DMS 273 (cell line): ENCODE measurements around the gene CERCAM.

Source experiments
- DNase-seq: peaks from one replicate; lab custom pipeline; 2025; ENCODE audit not compliant: unreplicated experiment; lab: John Stamatoyannopoulos, UW

The CERCAM gene, protein sequence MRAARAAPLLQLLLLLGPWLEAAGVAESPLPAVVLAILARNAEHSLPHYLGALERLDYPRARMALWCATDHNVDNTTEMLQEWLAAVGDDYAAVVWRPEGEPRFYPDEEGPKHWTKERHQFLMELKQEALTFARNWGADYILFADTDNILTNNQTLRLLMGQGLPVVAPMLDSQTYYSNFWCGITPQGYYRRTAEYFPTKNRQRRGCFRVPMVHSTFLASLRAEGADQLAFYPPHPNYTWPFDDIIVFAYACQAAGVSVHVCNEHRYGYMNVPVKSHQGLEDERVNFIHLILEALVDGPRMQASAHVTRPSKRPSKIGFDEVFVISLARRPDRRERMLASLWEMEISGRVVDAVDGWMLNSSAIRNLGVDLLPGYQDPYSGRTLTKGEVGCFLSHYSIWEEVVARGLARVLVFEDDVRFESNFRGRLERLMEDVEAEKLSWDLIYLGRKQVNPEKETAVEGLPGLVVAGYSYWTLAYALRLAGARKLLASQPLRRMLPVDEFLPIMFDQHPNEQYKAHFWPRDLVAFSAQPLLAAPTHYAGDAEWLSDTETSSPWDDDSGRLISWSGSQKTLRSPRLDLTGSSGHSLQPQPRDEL

DNA sequence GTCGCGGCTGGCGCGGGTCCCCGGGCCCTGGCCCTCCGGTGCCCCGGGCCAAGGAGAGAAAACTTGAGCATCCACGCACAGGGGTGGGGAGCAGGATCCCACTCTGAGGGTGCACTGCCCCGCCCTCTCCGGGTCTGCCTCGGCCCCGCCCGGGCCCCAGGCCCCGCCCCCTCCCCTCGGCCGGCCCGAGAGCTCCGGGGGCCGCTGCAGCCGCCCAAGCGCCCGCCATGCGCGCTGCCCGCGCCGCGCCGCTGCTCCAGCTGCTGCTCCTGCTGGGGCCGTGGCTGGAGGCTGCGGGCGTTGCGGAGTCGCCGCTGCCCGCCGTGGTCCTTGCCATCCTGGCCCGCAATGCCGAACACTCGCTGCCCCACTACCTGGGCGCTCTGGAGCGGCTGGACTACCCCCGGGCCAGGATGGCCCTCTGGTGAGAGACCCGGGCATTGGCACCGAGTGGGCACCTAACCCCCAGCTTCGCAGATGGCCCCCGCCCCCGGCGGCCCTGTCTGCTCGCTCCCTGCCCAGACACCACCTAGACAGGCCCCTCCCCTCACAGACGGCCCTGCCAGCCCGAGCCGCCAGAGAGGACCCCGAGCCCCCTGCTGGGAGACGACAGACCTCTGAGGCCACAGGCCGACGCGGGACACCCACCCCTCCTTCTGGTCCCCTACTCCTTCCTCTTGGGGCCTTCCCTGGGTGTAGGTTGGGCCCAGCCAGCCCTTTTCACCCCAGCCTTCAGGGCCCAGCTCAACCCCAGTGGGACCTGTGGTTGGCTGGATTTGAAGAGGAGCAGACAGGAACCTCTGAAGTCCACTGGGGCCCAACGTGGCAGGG, at the start of gene CERCAM:
Gene CERCAM (plus strand): TSS at position 207 of the 831 bp plus-strand sequence. CDS start 21 bp downstream, at position 228.
- DNase-seq, result peak; percentile 81

DNA sequence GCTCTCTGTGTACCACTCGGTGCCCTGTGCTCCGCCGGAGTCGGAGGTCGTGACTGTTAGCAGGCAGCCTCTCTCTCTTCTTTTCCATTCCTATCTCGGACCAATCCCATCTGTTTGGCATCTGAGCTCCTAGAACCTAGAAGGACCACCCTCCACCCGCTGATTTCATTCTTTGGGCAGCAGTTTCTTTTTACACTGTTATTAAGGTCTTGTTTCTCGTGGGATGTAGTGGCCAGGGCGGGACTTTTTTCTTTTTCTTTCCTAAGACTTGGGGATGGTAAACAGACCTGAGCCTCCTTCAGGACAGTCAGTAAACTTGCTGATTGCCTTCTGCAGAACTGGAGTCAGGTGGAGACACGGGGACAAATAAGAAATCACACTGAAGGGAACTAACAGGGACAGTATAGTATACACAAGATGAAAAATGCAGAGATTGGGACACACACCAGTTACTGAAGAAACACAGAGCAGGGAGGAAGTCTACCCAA, 49.0 kb upstream of the CERCAM start:
- no peak for DNase-seq

DNA sequence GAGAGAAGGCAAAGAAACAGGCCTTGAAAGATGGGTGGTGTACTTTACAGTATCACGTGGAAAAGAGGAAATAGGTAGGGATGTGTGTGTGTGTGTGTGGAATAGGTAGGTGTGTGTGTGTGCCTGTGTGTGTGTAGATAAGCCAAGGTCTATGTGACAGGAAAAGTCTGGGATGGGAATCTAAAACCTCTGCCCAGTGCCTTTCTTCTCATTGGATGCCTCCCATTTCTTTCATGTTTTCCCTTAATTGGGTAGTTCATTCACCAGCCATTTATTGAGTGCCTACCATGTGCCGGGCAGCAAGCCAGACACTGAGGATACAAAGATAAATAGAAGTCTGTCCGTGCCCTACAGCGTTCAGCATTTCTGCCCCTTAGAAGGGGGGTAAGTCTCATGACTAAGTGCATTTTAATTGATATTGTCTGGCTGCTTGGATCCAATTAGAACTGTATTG, 48.4 kb upstream of the CERCAM start:
- DNase-seq, result peak; percentile 29

DNA sequence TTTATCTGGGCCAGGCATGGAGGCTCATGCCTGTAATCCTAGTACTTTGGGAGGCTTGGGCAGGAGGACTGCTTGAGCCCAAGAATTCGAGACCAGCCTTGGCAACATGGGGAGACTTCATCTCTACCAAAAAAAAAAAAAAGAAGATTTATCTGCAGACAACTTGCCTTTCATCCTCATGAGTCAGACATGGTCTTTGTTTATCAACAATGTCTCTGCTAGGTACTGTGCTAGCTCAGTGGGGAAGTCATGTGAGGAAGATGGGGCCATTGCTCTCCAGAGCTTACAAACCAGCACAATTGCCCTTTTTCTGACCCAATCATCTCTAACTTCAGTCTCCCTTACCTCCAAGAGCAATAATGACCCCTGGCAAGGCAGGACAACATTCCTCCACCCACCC, 47.9 kb upstream of the CERCAM start:
- DNase-seq, result no peak

DNA sequence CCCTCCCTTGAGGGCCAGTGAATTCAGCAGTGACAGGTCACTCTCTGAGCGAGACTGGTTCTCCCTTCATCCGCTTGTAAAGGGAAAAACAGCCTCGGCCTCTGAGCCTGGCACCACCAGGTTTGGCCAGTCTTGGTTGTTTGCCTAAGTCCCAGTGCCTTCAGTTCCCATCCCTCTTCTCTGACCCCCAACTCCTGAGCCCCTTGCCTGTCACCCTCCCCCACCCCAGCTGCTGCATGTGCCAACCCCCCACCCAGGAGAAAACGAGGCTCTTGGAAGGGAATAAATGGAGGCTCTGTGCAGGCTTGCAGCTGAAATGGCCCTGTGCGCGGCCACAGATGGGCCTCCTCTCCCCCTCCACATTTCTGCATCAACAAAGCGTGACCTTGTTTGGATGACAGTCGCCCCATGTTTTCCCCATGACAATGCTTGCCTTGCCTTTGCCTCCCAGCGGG, 46.4 kb upstream of the CERCAM start:
- no peak for DNase-seq

DNA sequence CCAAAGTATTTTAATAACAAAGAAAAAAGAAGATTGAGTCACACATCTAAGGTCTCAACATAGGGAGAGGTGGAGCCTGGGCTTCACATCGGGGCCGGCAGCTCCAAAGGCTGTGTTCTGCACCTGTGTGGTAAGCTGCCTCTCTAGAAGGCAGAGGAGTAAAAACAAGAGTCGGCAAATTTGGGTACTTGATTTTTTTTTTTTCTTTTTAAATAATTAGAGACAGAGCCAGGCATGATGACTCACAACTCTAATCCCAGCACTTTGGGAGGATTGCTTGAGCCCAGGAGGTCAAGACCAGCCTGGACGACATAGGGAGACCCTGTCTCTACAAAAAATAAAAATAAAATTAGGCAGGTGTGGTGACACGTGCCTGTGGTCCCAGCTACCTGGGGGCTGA, 44.8 kb upstream of the CERCAM start:
- no peak for DNase-seq

DNA sequence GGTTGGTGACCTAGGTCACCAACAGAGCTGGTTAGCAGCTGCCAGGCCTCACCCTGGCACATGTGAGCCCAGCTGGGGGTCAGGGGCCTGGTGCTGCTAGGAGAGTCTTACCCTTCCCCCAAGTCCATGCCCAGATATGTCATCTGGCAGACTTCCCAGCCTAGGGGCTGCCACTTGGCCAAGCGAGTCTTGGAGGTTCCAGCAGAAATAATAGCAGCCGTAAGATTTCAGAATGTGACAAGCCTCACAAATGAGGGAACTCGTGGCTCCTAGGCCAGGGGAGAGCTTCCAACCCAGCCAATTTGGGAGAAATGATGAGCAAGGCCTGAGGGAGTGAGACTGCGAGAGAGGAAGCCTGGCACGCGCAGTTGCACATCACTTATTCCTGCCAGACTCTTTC, 38.4 kb upstream of the CERCAM start:
- peak; percentile 88 for DNase-seq

DNA sequence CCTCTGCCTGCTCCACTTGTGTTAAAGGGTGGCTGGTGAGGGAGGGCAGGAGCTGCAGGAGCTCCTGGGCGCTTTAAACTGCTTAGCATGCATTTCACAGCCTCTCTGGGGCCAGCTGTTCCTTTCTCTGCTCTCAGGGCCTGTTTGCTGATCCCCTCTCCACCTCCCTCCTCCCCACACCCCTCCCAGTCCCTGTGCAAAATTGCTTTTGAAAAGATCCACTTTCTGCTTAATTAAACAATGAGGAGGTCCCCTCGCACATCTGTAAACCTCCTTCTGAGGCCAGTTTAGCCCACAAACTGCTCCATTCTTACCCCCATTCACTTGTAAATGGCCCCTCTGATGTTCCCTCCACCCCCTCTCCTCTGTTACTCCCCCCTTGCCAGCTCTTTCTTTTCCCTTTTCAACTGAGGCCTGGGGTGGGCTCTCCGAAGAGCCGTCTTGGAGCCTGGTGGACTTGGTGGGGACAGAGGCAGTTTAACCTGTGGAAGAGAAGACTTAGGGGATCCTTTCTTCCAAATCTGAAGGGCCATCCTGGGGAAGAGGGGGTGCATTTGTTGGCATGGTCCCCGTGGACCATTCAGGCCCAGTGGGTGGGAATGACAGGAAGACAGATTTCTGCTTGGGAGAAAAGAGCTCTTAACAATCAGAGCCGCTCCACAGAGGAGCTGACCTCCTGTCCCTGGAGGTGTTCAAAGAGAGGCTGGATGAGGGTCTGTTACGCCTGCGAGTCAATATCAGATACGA, 37.5 kb upstream of the CERCAM start:
- DNase-seq, result peak; percentile 89

DNA sequence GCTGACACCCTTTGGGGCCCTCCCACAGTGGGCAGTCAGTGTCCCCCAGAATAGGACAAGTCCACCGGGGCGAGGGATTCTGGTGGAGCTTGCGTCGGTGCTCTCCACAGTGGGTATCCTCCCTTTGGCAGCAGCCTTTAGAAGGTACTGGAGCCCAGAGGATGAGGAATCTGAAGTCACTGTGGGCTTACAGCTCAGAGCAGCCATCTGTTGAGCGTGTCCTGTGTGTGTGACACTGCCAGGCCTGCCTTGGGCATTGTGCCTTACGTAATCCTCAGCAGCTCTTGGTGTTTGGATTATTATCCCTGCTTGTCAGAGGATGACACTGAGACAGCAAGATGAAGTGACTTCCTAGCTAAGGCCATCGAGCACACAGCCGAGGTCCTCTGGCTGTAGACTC, 36.9 kb upstream of the CERCAM start:
- DNase-seq, result peak; percentile 65

DNA sequence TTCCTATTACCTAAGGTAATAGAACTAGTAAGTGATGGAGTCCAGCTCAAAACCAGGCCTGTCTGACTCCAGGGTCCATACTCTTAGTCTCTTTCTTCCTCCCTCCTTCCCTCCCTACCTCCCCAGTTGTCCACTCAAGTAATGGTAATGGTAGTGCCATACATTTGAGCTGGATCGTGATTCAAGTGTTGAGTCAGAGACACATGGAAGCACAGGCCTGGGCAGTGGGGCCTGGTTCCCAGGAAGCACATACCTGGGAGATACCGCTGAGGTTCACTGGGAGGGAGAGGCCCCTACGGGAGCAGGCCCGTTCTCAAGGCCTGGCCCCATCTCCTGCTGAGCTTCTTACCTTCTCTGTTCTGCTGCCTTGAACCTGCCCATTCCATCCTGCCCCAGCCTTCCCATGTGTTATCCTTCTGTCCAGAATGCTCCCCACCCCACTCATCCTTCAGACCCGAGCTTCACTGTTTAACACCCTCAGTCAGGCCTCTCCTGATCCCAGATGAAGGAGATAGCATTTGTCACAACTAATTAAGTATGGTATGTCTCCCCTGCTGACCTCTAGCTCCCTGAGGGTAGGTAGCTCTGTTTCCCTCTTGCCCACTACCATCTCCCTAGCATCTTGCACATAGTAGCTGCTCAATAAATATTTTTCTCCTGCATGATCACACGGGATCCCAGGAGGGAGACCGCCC, 35.7 kb upstream of the CERCAM start:
- no peak for DNase-seq

DNA sequence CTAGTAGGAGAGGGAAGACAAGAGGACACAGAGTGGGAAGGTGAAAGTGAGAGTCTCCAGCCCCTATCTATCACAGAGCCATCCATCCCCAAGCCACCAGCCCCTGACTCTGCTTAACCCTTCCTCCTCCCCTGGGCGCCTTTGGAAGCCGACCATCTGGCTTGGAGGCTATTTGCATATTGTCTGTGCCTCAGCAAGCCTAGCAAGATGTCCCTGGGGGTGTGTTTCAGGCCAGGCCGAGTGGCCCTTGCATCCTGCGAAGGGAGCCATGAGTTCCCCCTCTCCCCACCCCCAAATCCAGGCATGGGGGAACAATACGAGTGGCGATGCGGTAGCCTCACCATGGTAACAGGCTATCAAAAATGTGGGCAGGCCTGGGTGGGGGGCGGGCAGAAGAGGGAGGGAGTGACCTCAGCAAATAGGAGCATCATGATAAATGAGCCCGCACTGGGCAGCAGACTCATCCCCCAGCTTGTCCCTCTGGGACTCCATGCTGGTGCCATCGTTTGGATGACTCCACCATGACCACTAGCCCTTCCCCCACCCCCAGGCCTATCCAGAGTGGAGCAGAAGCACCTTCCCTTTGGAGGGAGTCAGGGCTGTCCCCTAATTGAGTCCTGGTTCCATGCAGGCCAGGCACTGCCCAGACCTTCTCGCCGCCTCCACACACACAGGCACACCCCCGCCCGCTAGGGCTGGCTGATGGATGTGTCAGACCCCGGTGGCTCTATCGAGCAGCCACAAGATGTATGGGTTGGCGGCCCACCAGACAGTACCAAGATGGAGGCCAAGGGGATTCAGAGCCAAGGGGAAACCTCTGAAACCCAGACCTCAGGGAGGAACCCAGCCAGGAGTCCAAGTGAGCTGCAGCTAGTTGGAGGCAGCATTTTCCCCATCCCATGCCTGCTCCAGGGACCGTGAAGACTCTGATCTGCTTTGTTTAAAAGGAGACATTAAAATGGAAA, 34.9 kb upstream of the CERCAM start:
- DNase-seq, result peak; percentile 79

DNA sequence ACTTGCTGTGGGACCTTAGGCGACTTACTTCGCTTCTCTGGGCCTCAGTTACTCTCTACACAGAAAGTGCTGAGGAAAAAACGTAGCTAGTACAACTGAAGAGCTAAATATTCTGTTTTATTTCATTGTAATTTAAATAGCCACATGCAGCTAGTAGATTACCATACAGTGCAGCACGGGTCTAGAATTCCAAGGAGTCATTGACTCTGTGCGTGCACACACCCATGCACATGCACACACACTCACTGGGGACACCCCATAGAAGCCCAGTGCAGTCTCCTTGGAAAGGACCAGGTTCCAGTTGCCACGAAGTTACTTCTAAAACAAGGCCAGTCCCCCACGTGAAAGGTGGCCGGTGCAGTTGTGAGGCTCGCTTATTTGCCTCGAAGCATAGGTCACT, 32.5 kb upstream of the CERCAM start:
- no peak for DNase-seq

DNA sequence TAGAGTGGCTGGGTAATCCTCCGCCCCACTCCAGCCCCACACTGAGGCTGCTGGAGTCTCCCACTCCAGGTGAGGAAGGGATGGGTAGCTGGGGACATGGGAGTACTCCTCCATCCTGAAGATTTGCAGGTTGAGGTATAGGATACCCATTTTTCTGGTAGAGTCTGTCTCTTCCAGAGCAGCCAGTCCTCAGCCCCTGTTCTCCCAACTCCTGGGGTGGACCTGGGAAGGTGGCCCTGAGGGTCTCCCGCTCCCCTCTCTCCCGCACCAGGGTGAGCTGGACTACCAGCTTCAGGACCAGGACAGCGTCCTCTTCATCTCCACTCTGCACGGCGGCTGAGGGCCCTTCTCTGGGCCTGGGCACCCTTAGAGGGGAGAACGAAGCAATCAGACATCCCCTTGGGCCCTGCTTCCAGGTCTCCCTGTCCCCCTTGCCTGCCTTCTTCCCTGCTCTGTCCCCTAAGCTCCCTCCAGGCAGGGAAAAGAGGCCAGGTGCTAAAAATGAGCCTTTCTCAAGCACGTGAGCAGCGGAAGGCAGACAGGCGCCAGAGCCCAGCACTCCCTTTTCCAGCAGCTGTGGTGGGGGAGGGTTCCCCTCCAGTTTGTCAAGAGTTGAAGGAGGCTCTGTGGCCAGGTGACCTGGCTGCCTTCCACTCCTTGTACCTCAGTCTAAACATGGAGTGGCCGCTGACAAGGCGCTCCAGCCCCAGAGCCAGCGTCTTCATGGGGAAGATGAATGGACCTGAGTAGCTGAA, 31.1 kb upstream of the CERCAM start:
- DNase-seq, result peak; percentile 91

DNA sequence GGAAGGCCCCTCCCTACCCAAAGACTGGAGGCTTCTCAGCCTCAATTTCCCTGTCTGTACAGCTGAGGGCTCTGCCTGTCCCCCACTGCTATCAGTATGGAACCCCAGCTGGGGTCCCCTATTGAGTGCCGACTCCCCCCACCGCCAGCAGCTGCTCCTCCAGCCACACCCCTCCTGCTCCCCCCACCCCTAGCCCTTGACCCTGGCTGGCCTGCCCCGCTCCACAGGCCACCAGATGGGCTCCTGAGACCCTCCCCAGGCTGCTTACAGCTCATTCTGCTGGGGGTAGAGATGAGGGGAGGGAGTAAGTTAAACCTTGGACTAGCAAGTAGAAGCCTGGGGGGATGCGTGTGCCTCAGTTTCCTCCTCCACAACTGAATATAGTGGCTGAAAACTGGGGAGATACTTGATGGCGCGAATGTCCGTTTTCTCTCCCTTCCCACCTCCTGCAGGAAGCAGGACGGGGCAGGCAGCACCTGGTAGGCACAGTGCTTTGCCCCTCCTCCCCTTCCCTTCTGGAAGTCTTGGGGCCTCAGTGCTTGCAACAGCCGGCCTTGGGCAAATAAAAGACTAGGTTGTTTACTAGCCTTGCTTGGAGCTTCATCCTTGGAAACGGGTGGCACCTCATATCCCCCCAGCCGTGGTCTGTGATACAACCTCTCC, 30.4 kb upstream of the CERCAM start:
- DNase-seq, result peak; percentile 63

DNA sequence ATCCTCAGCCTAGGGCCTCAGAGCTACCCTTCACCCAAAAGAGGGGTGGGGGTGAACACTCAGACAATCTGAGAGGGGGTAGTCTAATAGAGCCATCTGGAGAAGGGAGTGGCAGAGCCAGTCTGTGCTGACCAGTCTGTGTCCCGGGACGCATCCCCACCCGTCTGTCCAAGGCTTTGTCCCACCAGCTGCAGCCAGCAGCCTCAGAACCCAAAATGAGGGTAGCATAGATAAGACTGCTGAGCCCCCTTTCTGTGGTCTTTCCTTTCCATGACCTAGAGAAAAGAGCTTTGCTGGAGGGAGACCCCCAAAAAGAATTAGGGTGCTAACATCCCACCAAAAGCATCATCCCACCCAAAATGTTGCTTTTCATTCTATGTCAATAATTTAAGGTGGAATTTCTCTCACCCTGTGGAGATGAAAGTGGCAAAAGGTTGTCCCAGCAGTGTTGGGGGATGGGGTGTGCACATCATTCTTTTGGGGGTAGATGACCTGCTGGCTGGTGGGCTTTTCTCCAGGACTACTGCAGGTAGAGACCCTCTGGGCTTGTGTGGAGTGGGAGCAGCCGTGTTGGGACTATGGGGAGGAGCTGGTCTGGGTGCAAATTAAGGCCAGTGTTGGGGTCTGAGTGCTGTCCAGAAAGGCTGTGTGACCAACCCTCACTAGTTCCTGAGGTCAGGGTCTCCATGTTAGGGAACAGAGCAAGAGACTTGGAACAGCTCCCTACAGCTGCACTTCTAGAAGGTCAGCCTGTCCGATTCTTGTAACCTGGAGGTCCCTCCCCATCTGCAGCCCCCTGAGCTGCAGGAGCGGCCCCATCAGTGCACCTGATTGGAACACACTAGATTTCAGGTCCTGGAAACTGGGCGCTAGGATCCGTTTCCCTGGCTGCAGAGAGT, 29.6 kb upstream of the CERCAM start:
- DNase-seq, result no peak

DNA sequence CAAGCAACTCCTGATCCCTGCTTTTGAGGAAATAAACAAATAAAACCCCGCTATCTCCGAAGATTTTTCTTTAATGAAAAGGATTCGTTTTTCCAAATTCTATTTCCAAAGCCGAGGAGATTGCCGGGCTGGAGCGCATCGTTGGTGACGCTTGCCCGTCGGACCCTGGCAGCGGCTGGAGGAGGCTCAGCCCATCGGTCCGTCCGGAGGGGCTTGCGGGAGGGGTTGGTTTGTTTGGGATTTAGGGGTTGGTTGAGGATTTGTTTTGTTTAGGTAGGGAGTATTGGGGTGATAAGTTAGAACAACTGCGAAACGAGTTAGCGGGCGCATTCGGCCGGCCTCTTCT, 28.7 kb upstream of the CERCAM start:
- DNase-seq, result no peak
